Measurements from ENCODE around the gene CHAMP1.

Gene CHAMP1

GRCh38 chr13:114298866-114299265, 15.4 kb upstream of the CHAMP1 start:
- DNase-seq (ENCODE audit: low read depth) = no peak

GRCh38 chr13:114299604-114300305, 14.5 kb upstream of the CHAMP1 start:
- no peak for DNase-seq (ENCODE audit: low read depth)

- no peak for DNase-seq (ENCODE audit: low read depth)
Observed at GRCh38 chr13:114303700-114304327, 10.5 kb upstream of the CHAMP1 start.

- no peak for DNase-seq (ENCODE audit: low read depth)
Observed at GRCh38 chr13:114304346-114305034, 9.8 kb upstream of the CHAMP1 start.

- no peak for DNase-seq (ENCODE audit: low read depth)
Observed at GRCh38 chr13:114309086-114309485, 5.2 kb upstream of the CHAMP1 start.

- DNase-seq (ENCODE audit: low read depth) = no peak
Observed at GRCh38 chr13:114309806-114310410, 4.4 kb upstream of the CHAMP1 start.

- no peak for DNase-seq (ENCODE audit: low read depth)
Observed at GRCh38 chr13:114310956-114311355, 3.3 kb upstream of the CHAMP1 start.

GRCh38 chr13:114311387-114311786, 2.9 kb upstream of the CHAMP1 start:
- DNase-seq (ENCODE audit: low read depth) = no peak

GRCh38 chr13:114311908-114312307, 2.4 kb upstream of the CHAMP1 start:
- DNase-seq (ENCODE audit: low read depth) = no peak

- DNase-seq (ENCODE audit: low read depth) = peak; percentile 45
Observed at GRCh38 chr13:114313061-114313860, 1.0 kb upstream of the CHAMP1 start.

- DNase-seq (ENCODE audit: low read depth) = no peak
Observed at GRCh38 chr13:114315074-114315785, 927 bp downstream of the CHAMP1 start.

GRCh38 chr13:114318624-114319023, 4.3 kb downstream of the CHAMP1 start:
- no peak for DNase-seq (ENCODE audit: low read depth)

GRCh38 chr13:114319441-114319913, 5.2 kb downstream of the CHAMP1 start:
- no peak for DNase-seq (ENCODE audit: low read depth)

GRCh38 chr13:114320065-114320464, 5.8 kb downstream of the CHAMP1 start:
- DNase-seq (ENCODE audit: low read depth) = no peak

- DNase-seq (ENCODE audit: low read depth) = no peak
Observed at GRCh38 chr13:114321256-114321655, 7.0 kb downstream of the CHAMP1 start.

- DNase-seq (ENCODE audit: low read depth) = no peak
Observed at GRCh38 chr13:114323349-114323748, 9.0 kb downstream of the CHAMP1 start.

GRCh38 chr13:114324334-114324733, 10.0 kb downstream of the CHAMP1 start:
- peak; percentile 4 for DNase-seq (ENCODE audit: low read depth)

GRCh38 chr13:114325729-114326128, 11.4 kb downstream of the CHAMP1 start:
- no peak for DNase-seq (ENCODE audit: low read depth)

GRCh38 chr13:114328034-114328433, 13.7 kb downstream of the CHAMP1 start:
- no peak for DNase-seq (ENCODE audit: low read depth)

GRCh38 chr13:114328595-114328994, 14.3 kb downstream of the CHAMP1 start:
- DNase-seq (ENCODE audit: low read depth) = no peak

- DNase-seq (ENCODE audit: low read depth) = no peak
Observed at GRCh38 chr13:114330086-114330485, 15.8 kb downstream of the CHAMP1 start.

Measured in activated T-cell treated with anti-CD3 and anti-CD28 coated beads for 48 hours (primary cell).